GM21528 (cell line): ENCODE results near the gene INHBC.
A peak's percentile ranks its signal among the peaks of the same experiment; 100 is the strongest.

Source experiments
- ATAC-seq: cut with Tn5 transposase; IDR thresholded peaks from one replicate; pipeline ENCODE4 v1.9.1; 2021; ENCODE audit warnings: mild to moderate bottlenecking, moderate library complexity; ENCODE audit not compliant: unreplicated experiment, low FRiP score

Gene INHBC

GRCh38 chr12:57465747-57466505, 31.3 kb downstream of the INHBC start:
- no peak for ATAC-seq

GRCh38 chr12:57467212-57467874, 32.8 kb downstream of the INHBC start:
- ATAC-seq, result no peak

- no peak for ATAC-seq
These were observed 33.3 kb downstream of the INHBC start for GRCh38 chr12:57467915-57468314.

GRCh38 chr12:57469296-57470164, 34.9 kb downstream of the INHBC start:
- no peak for ATAC-seq

- ATAC-seq, result no peak
These were observed 35.8 kb downstream of the INHBC start for GRCh38 chr12:57470286-57470969.

GRCh38 chr12:57470970-57471656, 36.5 kb downstream of the INHBC start:
- ATAC-seq, result no peak

GRCh38 chr12:57471661-57472060, 37.1 kb downstream of the INHBC start:
- ATAC-seq, result no peak

- ATAC-seq, result no peak
These were observed 37.8 kb downstream of the INHBC start for GRCh38 chr12:57472391-57472790.

GRCh38 chr12:57473392-57473791, 38.8 kb downstream of the INHBC start:
- ATAC-seq, result no peak

GRCh38 chr12:57473886-57474285, 39.3 kb downstream of the INHBC start:
- no peak for ATAC-seq

GRCh38 chr12:57474430-57474829, 39.8 kb downstream of the INHBC start:
- no peak for ATAC-seq

- no peak for ATAC-seq
These were observed 40.3 kb downstream of the INHBC start for GRCh38 chr12:57474862-57475261.

GRCh38 chr12:57475271-57476161, 40.9 kb downstream of the INHBC start:
- ATAC-seq, result no peak

GRCh38 chr12:57476162-57476992, 41.8 kb downstream of the INHBC start:
- ATAC-seq, result no peak

- no peak for ATAC-seq
These were observed 42.6 kb downstream of the INHBC start for GRCh38 chr12:57476993-57477709.

GRCh38 chr12:57477710-57478681, 43.4 kb downstream of the INHBC start:
- peak; percentile 45 for ATAC-seq

- no peak for ATAC-seq
These were observed 44.4 kb downstream of the INHBC start for GRCh38 chr12:57479043-57479375.
